GDM1 (cell line): ENCODE results near the gene GPR141.
A peak's percentile ranks its signal among the peaks of the same experiment; 100 is the strongest.
"Not testable (repeated sequence)": the region's sequence is repeated elsewhere in the genome, so short reads cannot be mapped to it uniquely, and the experiment has no call there.

Source experiments
- DNase-seq: peaks from one replicate; lab custom pipeline; 2025; lab: John Stamatoyannopoulos, UW

GPR141 gene

GRCh38 chr7:37686556-37687345 is 3.2 kb downstream of the GPR141 start:
- no peak for DNase-seq

- DNase-seq = peak; percentile 31
These were observed 6.6 kb downstream of the GPR141 start for GRCh38 chr7:37690206-37690605.

GRCh38 chr7:37694208-37695094 is 10.9 kb downstream of the GPR141 start:
- no peak for DNase-seq

- DNase-seq = no peak
These were observed 14.7 kb downstream of the GPR141 start for GRCh38 chr7:37698276-37698675.

- DNase-seq = no peak
These were observed 15.2 kb downstream of the GPR141 start for GRCh38 chr7:37698782-37699181.

- no peak for DNase-seq
These were observed 18.2 kb downstream of the GPR141 start for GRCh38 chr7:37701769-37702168.

- DNase-seq = no peak
These were observed 19.8 kb downstream of the GPR141 start for GRCh38 chr7:37703361-37703760.

- DNase-seq = not testable (repeated sequence)
These were observed 20.8 kb downstream of the GPR141 start for GRCh38 chr7:37704328-37704833.

- DNase-seq = no peak
These were observed 22.4 kb downstream of the GPR141 start for GRCh38 chr7:37705976-37706375.

GRCh38 chr7:37706804-37707203 is 23.2 kb downstream of the GPR141 start:
- no peak for DNase-seq

GRCh38 chr7:37707754-37708485 is 24.4 kb downstream of the GPR141 start:
- DNase-seq = no peak

- DNase-seq = no peak
These were observed 26.3 kb downstream of the GPR141 start for GRCh38 chr7:37709631-37710509.

- no peak for DNase-seq
These were observed 30.0 kb downstream of the GPR141 start for GRCh38 chr7:37713613-37714012.

- DNase-seq = no peak
These were observed 31.0 kb downstream of the GPR141 start for GRCh38 chr7:37714606-37715005.

- no peak for DNase-seq
These were observed 35.0 kb downstream of the GPR141 start for GRCh38 chr7:37718585-37718984.

GRCh38 chr7:37719077-37719476 is 35.5 kb downstream of the GPR141 start:
- no peak for DNase-seq

- no peak for DNase-seq
These were observed 41.2 kb downstream of the GPR141 start for GRCh38 chr7:37724732-37725131.

- DNase-seq = no peak
These were observed 42.5 kb downstream of the GPR141 start for GRCh38 chr7:37726016-37726415.

GRCh38 chr7:37728747-37729146 is 45.2 kb downstream of the GPR141 start:
- DNase-seq = no peak

GRCh38 chr7:37729181-37729580 is 45.6 kb downstream of the GPR141 start:
- DNase-seq = no peak

GRCh38 chr7:37730501-37730900 is 46.9 kb downstream of the GPR141 start:
- DNase-seq = no peak
